Loucy (cell line): ENCODE results near the gene ELF3.

Experiments used
- EZH2phosphoT487 ChIP-seq: fragments of 200-600 bp; IDR thresholded peaks from 2 replicates; pipeline ENCODE4 v1.6.1; 2018; ENCODE audit warnings: antibody characterized with exemption, mild to moderate bottlenecking, moderate library complexity, borderline replicate concordance
- TF ChIP-seq, protein P1 (sequence below): fragments of 200-600 bp; sonication (generic); conservative IDR thresholded peaks from 2 replicates; pipeline ENCODE4 v1.5.1; 2014; ENCODE audit warnings: mild to moderate bottlenecking, antibody characterized with exemption, low read length

DNA sequence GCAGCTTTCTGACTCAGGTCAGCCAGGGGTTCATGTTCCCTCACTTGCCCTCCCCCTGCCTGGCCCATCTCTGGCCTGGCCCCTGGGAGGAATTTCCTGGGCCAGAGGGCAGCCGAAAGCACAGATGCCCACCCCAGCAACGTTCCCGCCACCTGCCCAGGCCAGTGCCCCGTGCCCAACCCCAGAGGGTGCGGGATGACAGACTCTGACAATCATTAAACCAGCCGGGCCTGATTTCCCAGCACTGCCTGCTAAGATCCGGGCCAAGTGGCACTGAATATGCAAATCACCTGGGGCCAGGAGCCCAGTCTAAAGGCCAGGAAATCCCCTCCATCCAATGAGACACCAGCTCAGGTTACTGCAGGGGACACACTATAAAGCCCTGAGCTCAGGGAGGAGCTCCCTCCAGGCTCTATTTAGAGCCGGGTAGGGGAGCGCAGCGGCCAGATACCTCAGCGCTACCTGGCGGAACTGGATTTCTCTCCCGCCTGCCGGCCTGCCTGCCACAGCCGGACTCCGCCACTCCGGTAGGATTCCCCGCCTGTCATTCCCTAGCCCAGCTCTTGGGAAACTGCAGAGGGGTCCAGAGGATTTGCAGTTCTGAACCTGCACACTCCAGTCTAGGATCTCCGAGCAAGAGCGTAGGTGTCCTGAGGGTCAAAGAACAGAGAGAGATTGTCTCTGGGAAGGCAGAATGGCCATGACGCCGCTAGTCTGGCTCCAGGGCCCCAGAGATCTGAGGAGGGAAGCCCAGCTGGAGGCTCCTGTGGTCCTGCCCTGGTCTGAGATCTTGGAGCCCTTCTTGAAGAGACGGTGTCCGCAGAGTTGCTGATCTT, at the start of gene ELF3:
- TF ChIP-seq, protein P1, sequence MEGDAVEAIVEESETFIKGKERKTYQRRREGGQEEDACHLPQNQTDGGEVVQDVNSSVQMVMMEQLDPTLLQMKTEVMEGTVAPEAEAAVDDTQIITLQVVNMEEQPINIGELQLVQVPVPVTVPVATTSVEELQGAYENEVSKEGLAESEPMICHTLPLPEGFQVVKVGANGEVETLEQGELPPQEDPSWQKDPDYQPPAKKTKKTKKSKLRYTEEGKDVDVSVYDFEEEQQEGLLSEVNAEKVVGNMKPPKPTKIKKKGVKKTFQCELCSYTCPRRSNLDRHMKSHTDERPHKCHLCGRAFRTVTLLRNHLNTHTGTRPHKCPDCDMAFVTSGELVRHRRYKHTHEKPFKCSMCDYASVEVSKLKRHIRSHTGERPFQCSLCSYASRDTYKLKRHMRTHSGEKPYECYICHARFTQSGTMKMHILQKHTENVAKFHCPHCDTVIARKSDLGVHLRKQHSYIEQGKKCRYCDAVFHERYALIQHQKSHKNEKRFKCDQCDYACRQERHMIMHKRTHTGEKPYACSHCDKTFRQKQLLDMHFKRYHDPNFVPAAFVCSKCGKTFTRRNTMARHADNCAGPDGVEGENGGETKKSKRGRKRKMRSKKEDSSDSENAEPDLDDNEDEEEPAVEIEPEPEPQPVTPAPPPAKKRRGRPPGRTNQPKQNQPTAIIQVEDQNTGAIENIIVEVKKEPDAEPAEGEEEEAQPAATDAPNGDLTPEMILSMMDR, result no peak
- TF ChIP-seq EZH2phosphoT487, result no peak
